ENCODE measurements around the gene KRTAP5-3.

Gene KRTAP5-3

GRCh38 chr11:1642288-1643145 lies 34.3 kb upstream of the KRTAP5-3 start:
- no peak for DNase-seq

- no peak for DNase-seq
Observed at GRCh38 chr11:1641096-1641495, 32.8 kb upstream of the KRTAP5-3 start.

GRCh38 chr11:1640076-1640946 lies 32.0 kb upstream of the KRTAP5-3 start:
- peak; percentile 14 for DNase-seq

- DNase-seq, result no peak
Observed at GRCh38 chr11:1639666-1640065, 31.4 kb upstream of the KRTAP5-3 start.

GRCh38 chr11:1639102-1639620 lies 30.9 kb upstream of the KRTAP5-3 start:
- DNase-seq, result no peak

GRCh38 chr11:1638344-1638743 lies 30.1 kb upstream of the KRTAP5-3 start:
- DNase-seq, result no peak

GRCh38 chr11:1637628-1638027 lies 29.4 kb upstream of the KRTAP5-3 start:
- DNase-seq, result no peak

- no peak for DNase-seq
Observed at GRCh38 chr11:1636291-1636950, 28.2 kb upstream of the KRTAP5-3 start.

- DNase-seq, result no peak
Observed at GRCh38 chr11:1633864-1634263, 25.6 kb upstream of the KRTAP5-3 start.

GRCh38 chr11:1632053-1632714 lies 23.9 kb upstream of the KRTAP5-3 start:
- no peak for DNase-seq

- no peak for DNase-seq
Observed at GRCh38 chr11:1631066-1631568, 22.9 kb upstream of the KRTAP5-3 start.

GRCh38 chr11:1630271-1630670 lies 22.0 kb upstream of the KRTAP5-3 start:
- no peak for DNase-seq

- DNase-seq, result no peak
Observed at GRCh38 chr11:1629326-1630185, 21.3 kb upstream of the KRTAP5-3 start, which contains the start of gene KRTAP5-5. Gene KRTAP5-5, plus strand, starts transcription at chr11:1629775. Its CDS starts 66 bp downstream, at chr11:1629841.

- peak; percentile 50 for DNase-seq
Observed at GRCh38 chr11:1628506-1629325, 20.5 kb upstream of the KRTAP5-3 start.

GRCh38 chr11:1625541-1625940 lies 17.3 kb upstream of the KRTAP5-3 start:
- DNase-seq, result no peak

GRCh38 chr11:1624621-1625020 lies 16.4 kb upstream of the KRTAP5-3 start:
- DNase-seq, result no peak

GRCh38 chr11:1623716-1624115 lies 15.5 kb upstream of the KRTAP5-3 start:
- DNase-seq, result no peak

GRCh38 chr11:1622086-1622485 lies 13.8 kb upstream of the KRTAP5-3 start, which contains the start of gene KRTAP5-4:
Gene KRTAP5-4, minus strand, starts transcription at chr11:1622138. Its CDS starts 45 bp downstream, at chr11:1622093.
- DNase-seq, result no peak

- no peak for DNase-seq
Observed at GRCh38 chr11:1619449-1619848, 11.2 kb upstream of the KRTAP5-3 start.

- DNase-seq, result no peak
Observed at GRCh38 chr11:1618231-1618630, 10.0 kb upstream of the KRTAP5-3 start.

Measured in effector CD4-positive, alpha-beta T cell (primary cell).